Stimulated activated CD4-positive, alpha-beta T cell treated with anti-CD3 and anti-CD28 coated beads, Interleukin-2, amount 100 ng/mL, for 24 hours (primary cell): Measurements from ENCODE around the gene DHX32.

Experiments used
- DNase-seq, 2 donors: peaks; one replicate each; pipeline ENCODE4 v3.0.0-alpha.2; 2020

Gene DHX32

GRCh38 chr10:125801574-125801973 lies 79.5 kb downstream of the DHX32 start:
- DNase-seq = no peak

GRCh38 chr10:125799451-125800182 lies 81.5 kb downstream of the DHX32 start:
- DNase-seq = no peak

GRCh38 chr10:125797994-125798662 lies 83.0 kb downstream of the DHX32 start:
- DNase-seq = no peak

GRCh38 chr10:125797424-125797823 lies 83.7 kb downstream of the DHX32 start:
- DNase-seq = no peak

GRCh38 chr10:125795637-125796190 lies 85.4 kb downstream of the DHX32 start:
- DNase-seq = no peak

GRCh38 chr10:125795128-125795527 lies 86.0 kb downstream of the DHX32 start:
- no peak for DNase-seq

GRCh38 chr10:125792342-125793300 lies 88.5 kb downstream of the DHX32 start:
- DNase-seq = no peak

GRCh38 chr10:125788156-125789034 lies 92.7 kb downstream of the DHX32 start:
- no peak for DNase-seq
